Chondrocyte (in vitro differentiated cells): ENCODE results near the gene ORMDL3. TPM values are rescaled to one million over a fixed set of nuclear protein-coding genes. Genes with fewer than 3 reads are reported as not detected.

Source experiments
- DNase-seq: peaks from one replicate; pipeline ENCODE4 v3.0.0; 2021; ENCODE audit warnings: mixed read lengths, low spot score
- H3K27ac Mint-ChIP-seq: one replicate; pipeline ENCODE4 v1.8.0; 2021; ENCODE audit warnings: mild to moderate bottlenecking, moderate library complexity, mixed read lengths; ENCODE audit not compliant: unreplicated experiment
- H3K27me3 Mint-ChIP-seq: 2 replicates; pipeline ENCODE4 v1.8.0; 2021; ENCODE audit warnings: low read depth, mixed read lengths
- H3K36me3 Mint-ChIP-seq: 2 replicates; pipeline ENCODE4 v1.8.0; 2021; ENCODE audit warnings: low read depth, mixed read lengths
- H3K4me1 Mint-ChIP-seq: 2 replicates; pipeline ENCODE4 v1.8.0; 2021; ENCODE audit warnings: low read depth, mild to moderate bottlenecking, mixed read lengths
- H3K4me3 Mint-ChIP-seq: one replicate; pipeline ENCODE4 v1.8.0; 2021; ENCODE audit warnings: mild to moderate bottlenecking, moderate library complexity, mixed read lengths; ENCODE audit not compliant: unreplicated experiment
- H3K9me3 Mint-ChIP-seq: 2 replicates; pipeline ENCODE4 v1.8.0; 2021; ENCODE audit warnings: low read depth, mixed read lengths
- total RNA-seq: library from RNA; stranded (reverse); gene quantifications from 3 replicates; pipeline ENCODE4 v1.2.1, GENCODE V29; 2021
- TF ChIP-seq, protein P1 (sequence below): fragments of 200-600 bp; sonication (generic); IDR thresholded peaks from 2 replicates; pipeline ENCODE4 v1.5.0; 2021; ENCODE audit warnings: antibody characterized with exemption, mild to moderate bottlenecking, moderate library complexity

ORMDL3 gene
- total RNA-seq, 1 donor from 2014 or later, result 59.9 TPM

DNA sequence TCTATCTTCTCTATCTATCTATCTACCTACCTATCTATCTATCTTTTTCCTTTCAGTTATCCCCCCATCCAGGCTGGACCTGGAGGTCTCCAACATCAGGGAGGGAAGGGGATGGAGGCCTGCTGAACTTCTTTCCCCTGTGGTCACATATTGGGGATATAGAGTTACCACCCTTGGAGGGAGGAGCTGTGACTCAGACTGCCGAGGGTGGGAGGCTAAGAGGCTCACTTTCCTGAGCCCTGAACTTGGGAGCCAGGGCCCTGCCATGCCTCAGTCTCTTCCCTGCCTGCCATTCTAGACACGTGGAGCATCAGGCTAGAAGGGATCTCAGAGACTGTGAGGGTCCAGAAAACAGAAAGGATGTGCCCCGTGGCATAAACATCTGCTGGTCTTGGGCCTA lies 8.5 kb upstream of the ORMDL3 start:
- Mint-ChIP-seq H3K4me3 (no peak overlapping the region), H3K36me3 (no peaks in the 10 kb centered on the region), H3K27ac (no peak overlapping the region), H3K4me1 (peaks cover 20% of the 10 kb centered on the region), H3K27me3 (no peaks in the 10 kb centered on the region), H3K9me3 (no peaks in the 10 kb centered on the region)
- DNase-seq, result no peak
- TF ChIP-seq, protein P1, sequence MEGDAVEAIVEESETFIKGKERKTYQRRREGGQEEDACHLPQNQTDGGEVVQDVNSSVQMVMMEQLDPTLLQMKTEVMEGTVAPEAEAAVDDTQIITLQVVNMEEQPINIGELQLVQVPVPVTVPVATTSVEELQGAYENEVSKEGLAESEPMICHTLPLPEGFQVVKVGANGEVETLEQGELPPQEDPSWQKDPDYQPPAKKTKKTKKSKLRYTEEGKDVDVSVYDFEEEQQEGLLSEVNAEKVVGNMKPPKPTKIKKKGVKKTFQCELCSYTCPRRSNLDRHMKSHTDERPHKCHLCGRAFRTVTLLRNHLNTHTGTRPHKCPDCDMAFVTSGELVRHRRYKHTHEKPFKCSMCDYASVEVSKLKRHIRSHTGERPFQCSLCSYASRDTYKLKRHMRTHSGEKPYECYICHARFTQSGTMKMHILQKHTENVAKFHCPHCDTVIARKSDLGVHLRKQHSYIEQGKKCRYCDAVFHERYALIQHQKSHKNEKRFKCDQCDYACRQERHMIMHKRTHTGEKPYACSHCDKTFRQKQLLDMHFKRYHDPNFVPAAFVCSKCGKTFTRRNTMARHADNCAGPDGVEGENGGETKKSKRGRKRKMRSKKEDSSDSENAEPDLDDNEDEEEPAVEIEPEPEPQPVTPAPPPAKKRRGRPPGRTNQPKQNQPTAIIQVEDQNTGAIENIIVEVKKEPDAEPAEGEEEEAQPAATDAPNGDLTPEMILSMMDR, result no peak

DNA sequence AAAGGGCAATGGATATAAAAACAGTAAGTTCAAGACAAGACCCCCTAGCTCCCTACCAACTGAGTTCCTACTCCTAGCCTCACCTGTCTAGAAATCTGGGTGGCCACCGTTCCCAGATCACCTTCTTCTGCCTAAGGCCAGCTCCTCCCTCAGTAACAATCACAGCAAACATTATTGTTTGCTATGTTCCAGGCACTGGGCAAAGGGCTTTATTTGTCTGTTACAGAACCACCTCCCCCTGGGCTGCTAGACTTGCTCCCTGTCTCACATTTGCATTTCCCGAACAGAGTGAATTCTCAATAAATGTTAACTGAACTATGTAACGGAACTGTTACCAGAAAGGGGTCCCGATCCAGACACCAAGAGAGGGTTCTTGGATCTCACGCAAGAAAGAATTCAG lies 6.9 kb upstream of the ORMDL3 start:
- Mint-ChIP-seq H3K9me3 (no peaks in the 10 kb centered on the region), H3K4me1 (peaks cover 20% of the 10 kb centered on the region), H3K4me3 (no peak overlapping the region), H3K27ac (no peak overlapping the region), H3K36me3 (no peaks in the 10 kb centered on the region), H3K27me3 (no peaks in the 10 kb centered on the region)
- no peak for DNase-seq
- TF ChIP-seq, protein P1, result no peak

DNA sequence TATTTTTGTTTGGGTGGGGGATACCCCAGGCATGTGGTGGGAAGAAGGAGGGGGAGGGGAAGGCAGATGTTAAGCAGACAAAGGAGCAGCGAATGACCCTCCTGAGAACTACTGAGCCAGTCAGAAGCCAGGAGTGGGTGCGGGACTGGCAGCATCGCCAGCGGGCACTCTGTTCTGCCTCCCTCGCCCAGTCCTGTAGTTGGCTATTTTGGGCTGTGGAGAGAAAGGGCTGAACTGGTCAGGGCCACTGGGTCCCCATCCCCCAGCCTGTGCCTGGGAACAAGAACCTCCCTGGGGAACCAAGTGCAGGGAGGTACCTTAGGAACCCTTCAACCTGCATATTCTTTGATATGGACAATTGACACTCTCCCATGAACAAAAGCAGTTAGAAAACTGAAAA lies 6.5 kb upstream of the ORMDL3 start:
- Mint-ChIP-seq H3K27me3 (no peaks in the 10 kb centered on the region), H3K36me3 (no peaks in the 10 kb centered on the region), H3K4me3 (no peak overlapping the region), H3K27ac (peak overlapping the region; percentile 17), H3K4me1 (peaks cover 22% of the 10 kb centered on the region), H3K9me3 (no peaks in the 10 kb centered on the region)
- no peak for DNase-seq
- TF ChIP-seq, protein P1, result no peak

DNA sequence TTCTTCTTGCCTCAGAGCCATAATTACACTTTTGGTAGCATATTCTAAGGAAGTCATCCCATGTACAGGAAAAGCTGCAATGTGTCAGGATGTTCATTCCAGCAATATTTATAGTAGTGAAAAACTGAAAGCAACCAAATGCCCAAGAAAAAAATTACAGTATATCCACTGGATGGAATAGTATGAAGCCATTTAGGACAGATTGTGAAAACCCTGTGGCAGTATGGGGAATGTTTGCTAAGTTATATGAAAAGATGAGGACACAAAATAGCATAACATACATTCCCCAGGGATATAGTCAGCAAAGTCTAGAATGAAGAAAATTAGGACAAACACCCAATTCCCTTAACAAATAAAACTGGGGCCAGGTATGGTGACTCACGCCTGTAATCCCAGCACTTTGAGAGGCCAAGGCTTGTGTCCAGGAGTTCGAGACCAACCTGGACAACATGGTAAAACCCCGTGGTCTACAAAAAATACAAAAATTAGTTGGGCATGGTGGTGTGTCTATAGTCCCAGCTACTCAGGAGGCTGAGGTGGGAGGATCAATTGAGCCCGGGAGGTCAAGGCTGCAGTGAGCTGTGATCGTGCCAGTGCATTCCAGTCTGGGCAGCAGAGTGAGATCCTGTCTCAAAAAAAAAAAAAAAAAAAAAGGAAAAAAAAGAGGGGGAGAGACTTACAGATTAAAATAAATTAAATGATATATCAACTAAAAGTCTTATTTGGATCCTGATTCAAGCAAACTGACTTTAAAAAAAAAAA lies 2.4 kb upstream of the ORMDL3 start:
- TF ChIP-seq, protein P1, result peak; percentile 11
- Mint-ChIP-seq H3K4me3 (no peak overlapping the region), H3K27me3 (no peaks in the 10 kb centered on the region), H3K4me1 (peaks cover 53% of the 10 kb centered on the region), H3K36me3 (no peaks in the 10 kb centered on the region), H3K9me3 (no peaks in the 10 kb centered on the region), H3K27ac (peak overlapping the region; percentile 99)
- DNase-seq, result no peak

DNA sequence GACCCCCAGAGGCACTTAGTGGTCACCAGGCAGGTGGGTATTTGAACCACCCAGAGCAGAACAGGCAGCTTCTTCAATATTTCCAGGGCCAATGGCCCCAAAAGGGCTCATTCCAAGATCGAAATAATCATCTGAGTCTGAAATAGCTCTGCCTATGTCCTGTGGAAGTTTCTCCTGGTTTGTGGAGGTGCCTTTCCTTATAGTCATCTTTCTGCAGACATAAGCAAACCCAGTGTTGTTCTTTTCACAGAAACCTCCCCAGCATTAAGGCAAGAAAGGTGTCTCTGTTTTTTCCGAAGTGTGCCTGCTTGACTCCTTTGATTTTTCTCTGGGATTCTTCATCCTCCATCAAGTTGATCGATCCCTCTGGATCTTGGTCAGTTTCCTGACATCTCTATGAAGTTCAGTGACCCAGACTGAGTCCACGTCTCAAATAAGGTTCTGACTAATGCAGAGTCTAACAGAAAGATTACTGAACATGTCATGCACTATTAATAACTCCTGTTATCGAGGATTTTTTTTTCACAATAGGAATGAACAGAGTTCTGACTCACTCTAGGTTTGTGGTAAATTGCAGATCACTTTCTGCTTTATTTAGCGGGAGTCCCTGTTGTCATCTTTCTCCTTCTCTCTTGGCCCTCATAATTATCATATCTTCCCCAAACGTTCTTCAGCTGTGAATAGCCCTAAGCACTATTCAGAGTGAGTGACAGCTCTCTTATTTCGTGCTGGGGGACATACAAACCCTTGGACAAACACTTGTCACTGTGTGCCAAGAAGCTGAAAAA lies 1.7 kb upstream of the ORMDL3 start:
- Mint-ChIP-seq H3K27me3 (no peaks in the 10 kb centered on the region), H3K4me1 (peaks cover 58% of the 10 kb centered on the region), H3K4me3 (peak overlapping the region; percentile 11), H3K9me3 (no peaks in the 10 kb centered on the region), H3K27ac (peak overlapping the region; percentile 99), H3K36me3 (no peaks in the 10 kb centered on the region)
- TF ChIP-seq, protein P1, result no peak
- DNase-seq, result no peak
